H1 (cell line): ENCODE results near the gene SIGLEC6. TPM values are rescaled to one million over a fixed set of nuclear protein-coding genes. Genes with fewer than 3 reads are reported as not detected.

ENCODE experiments used
- CHD7 ChIP-seq: fragments of 300-600 bp; sonication (generic); IDR thresholded peaks from 2 replicates; pipeline ENCODE4 v1.7.1; 2012; ENCODE audit warnings: low read length, moderate library complexity, mild to moderate bottlenecking, inconsistent platforms; ENCODE audit not compliant: insufficient replicate concordance
- EP300 ChIP-seq, 2 experiments: IDR thresholded peaks; 1 replicate in 1 of 2; 2 replicates in 1 of 2; pipeline ENCODE4 v1.6.1; 2011 to 2012; ENCODE audit warnings: low read depth in 2 of 2, low read length in 2 of 2, mild to moderate bottlenecking in 2 of 2, borderline replicate concordance in 1 of 2, inconsistent platforms in 1 of 2, moderate library complexity in 1 of 2
- polyA plus RNA-seq, 7 experiments: library from polyadenylated mRNA; depleted of rRNA in 3 of 7; stranded (reverse) in 5 of 7; unstranded in 2 of 7; fragments of >200 nt in 5 of 7; fragments of 200-250 nt in 2 of 7; gene quantifications; 1 replicate in 5 of 7; 2 replicates in 1 of 7; 4 replicates in 1 of 7; pipeline versions ENCODE4 v1.2.1 to v1.2.3, GENCODE V29; 2011 to 2013; ENCODE audit warnings: missing spikeins in 2 of 7, mixed read lengths in 2 of 7
- total RNA-seq: library from RNA; stranded (reverse); fragmentation: NEBNext Ultra II Directional; extraction: Animal tissue kit (Norgen Biotek cat#: 25700); gene quantifications from 2 replicates; pipeline ENCODE4 v1.2.1, GENCODE V29; 2021

SIGLEC6 gene
- total and polyA plus RNA-seq, 2 of the 8 experiments (the other 6 are each of a cell fraction or from before 2014, with no cell fraction given): 0.05 TPM; not detected in 1

- TF ChIP-seq CHD7 (no peak), EP300 (IDR thresholded peaks at IDR 0.05; ENCODE audit: borderline replicate concordance in 1 of 2, low read depth in 2 of 2, low read length in 2 of 2) (no peak)
Measured at GRCh38 chr19:51509823-51510660, 21.4 kb downstream of the SIGLEC6 start (continued).
